CD8-positive, alpha-beta memory T cell (primary cell): Measurements from ENCODE around the gene PSMB7. TPM values are rescaled to one million over a fixed set of nuclear protein-coding genes. Genes with fewer than 3 reads are reported as not detected.
A peak's percentile ranks its signal among the peaks of the same experiment; 100 is the strongest.

Source experiments
- CTCF ChIA-PET: fragments of 350-600 bp; sonication (Branson Sonifier 250); formaldehyde crosslinking; loops from one replicate; lab custom pipeline; 2021; ENCODE audit warnings: antibody characterized with exemption; lab: Charles Lee
- POLR2A ChIA-PET: fragments of 350-600 bp; sonication (Branson Sonifier 250); formaldehyde crosslinking; loops from one replicate; lab custom pipeline; 2021; ENCODE audit warnings: antibody characterized with exemption; lab: Charles Lee
- DNase-seq, 5 donors: peaks; one replicate each; pipeline versions ENCODE4 v3.0.0 to v3.0.0-alpha.2; 2020 to 2022; ENCODE audit warnings: mixed read lengths in 1 of 5
- H3K27ac ChIP-seq: one replicate; pipeline ENCODE4 v1.7.0; 2013; ENCODE audit warnings: low read depth, mild to moderate bottlenecking, low read length, moderate library complexity
- H3K27me3 ChIP-seq: 2 replicates; pipeline ENCODE4 v1.7.0; 2013; ENCODE audit warnings: low read length, mild to moderate bottlenecking; ENCODE audit not compliant: insufficient read depth, poor library complexity, severe bottlenecking
- H3K36me3 ChIP-seq: 2 replicates; pipeline ENCODE4 v1.7.0; 2013; ENCODE audit warnings: mild to moderate bottlenecking, low read length, moderate library complexity; ENCODE audit not compliant: insufficient read depth
- H3K4me1 ChIP-seq: 2 replicates; pipeline ENCODE4 v1.7.0; 2013; ENCODE audit warnings: mild to moderate bottlenecking, low read length, moderate library complexity; ENCODE audit not compliant: insufficient read depth
- H3K4me3 ChIP-seq: 2 replicates; pipeline ENCODE4 v1.7.0; 2013; ENCODE audit warnings: mild to moderate bottlenecking, low read length
- H3K9me3 ChIP-seq: 2 replicates; pipeline ENCODE4 v1.7.0; 2013; ENCODE audit warnings: mild to moderate bottlenecking, low read length
- H3K27ac Mint-ChIP-seq, 8 donors: one replicate each; pipeline ENCODE4 v1.8.0; 2020 to 2021; ENCODE audit warnings: mixed read lengths in 8 of 8, mild to moderate bottlenecking in 6 of 8, inconsistent platforms in 3 of 8, moderate library complexity in 3 of 8
- H3K27me3 Mint-ChIP-seq, 2 donors: one replicate each; pipeline ENCODE4 v1.8.0; 2020 to 2021; ENCODE audit warnings: mixed read lengths in 2 of 2, mild to moderate bottlenecking in 1 of 2, moderate library complexity in 1 of 2
- H3K36me3 Mint-ChIP-seq, 3 donors: one replicate each; pipeline ENCODE4 v1.8.0; 2020 to 2021; ENCODE audit warnings: mixed read lengths in 3 of 3, inconsistent platforms in 1 of 3, mild to moderate bottlenecking in 1 of 3
- H3K4me1 Mint-ChIP-seq, 3 donors: one replicate each; pipeline ENCODE4 v1.8.0; 2020 to 2021; ENCODE audit warnings: mixed read lengths in 3 of 3, inconsistent platforms in 1 of 3, mild to moderate bottlenecking in 1 of 3
- H3K4me3 Mint-ChIP-seq, 7 donors: one replicate each; pipeline ENCODE4 v1.8.0; 2020 to 2021; ENCODE audit warnings: mixed read lengths in 7 of 7, mild to moderate bottlenecking in 6 of 7, moderate library complexity in 4 of 7, inconsistent platforms in 2 of 7
- H3K9me3 Mint-ChIP-seq, 5 donors: one replicate each; pipeline ENCODE4 v1.8.0; 2020 to 2022; ENCODE audit warnings: mixed read lengths in 5 of 5, mild to moderate bottlenecking in 3 of 5, moderate library complexity in 2 of 5, inconsistent platforms in 1 of 5
- polyA plus RNA-seq: library from polyadenylated mRNA; unstranded; fragments of 300-500 nt; fragmentation: Illumina TruSeq; gene quantifications from one replicate; pipeline ENCODE4 v1.2.3, GENCODE V29; 2021
- total RNA-seq, 2 experiments: library from RNA; stranded (reverse); gene quantifications; one replicate each; pipeline ENCODE4 v1.2.3, GENCODE V29; 2021

The PSMB7 gene
- total and polyA plus RNA-seq, 3 experiments from 2014 or later: 161 to 215 (median 215) TPM

GRCh38 chr9:124340219-124341069 is 74.8 kb downstream of the PSMB7 start:
- Histone ChIP-seq H3K27me3 (no peaks in the 10 kb centered on the region), H3K4me3 (no peak overlapping the region), H3K36me3 (no peaks in the 10 kb centered on the region), H3K4me1 (no peaks in the 10 kb centered on the region), H3K27ac (no peak overlapping the region), H3K9me3 (no peaks in the 10 kb centered on the region)
- POLR2A ChIA-PET: no interaction called here
- Mint-ChIP-seq H3K9me3 (peaks cover 0 to 2% (median 0%) of the 10 kb centered on the region in 5 donors), H3K4me3 (no peak overlapping the region), H3K27me3 (peaks cover 0 to 2% of the 10 kb centered on the region in 2 donors), H3K27ac (peak overlapping the region in 2 of 8 donors; percentile 27 to 69), H3K4me1 (no peaks in the 10 kb centered on the region), H3K36me3 (peaks cover 16 to 32% (median 21%) of the 10 kb centered on the region in 3 donors)
- CTCF ChIA-PET: no interaction called here
- DNase-seq: peak in 1 of 5 donors; percentile 12

- Mint-ChIP-seq H3K4me1 (no peaks in the 10 kb centered on the region), H3K27me3 (peaks cover 0 to 2% of the 10 kb centered on the region in 2 donors)
- CTCF ChIA-PET: no interaction called here
Observed at GRCh38 chr9:124339603-124340146, 75.6 kb downstream of the PSMB7 start.

GRCh38 chr9:124337562-124337961 is 77.7 kb downstream of the PSMB7 start:
- DNase-seq: no peak
- no peaks in the 10 kb centered on the region for H3K27me3 ChIP-seq
- peaks cover 0 to 2% (median 0%) of the 10 kb centered on the region in 5 donors for H3K9me3 Mint-ChIP-seq
- H3K4me3 Mint-ChIP-seq: no peak overlapping the region
- no peak overlapping the region for H3K4me3 ChIP-seq
- peaks cover 18 to 30% (median 21%) of the 10 kb centered on the region in 3 donors for H3K36me3 Mint-ChIP-seq
- no peaks in the 10 kb centered on the region for H3K4me1 Mint-ChIP-seq
- peak overlapping the region in 1 of 8 donors; percentile 44 for H3K27ac Mint-ChIP-seq
- CTCF ChIA-PET: no interaction called here
- H3K36me3 ChIP-seq: no peaks in the 10 kb centered on the region
- POLR2A ChIA-PET: no interaction called here
- H3K4me1 ChIP-seq: no peaks in the 10 kb centered on the region
- no peaks in the 10 kb centered on the region for H3K9me3 ChIP-seq
- H3K27ac ChIP-seq: no peak overlapping the region
- H3K27me3 Mint-ChIP-seq: peaks cover 0 to 2% of the 10 kb centered on the region in 2 donors

More at GRCh38 chr9:124339603-124340146, 75.6 kb downstream of the PSMB7 start:
- peak overlapping the region in 2 of 8 donors; percentile 27 to 46 for H3K27ac Mint-ChIP-seq
- H3K4me3 Mint-ChIP-seq: no peak overlapping the region
- no peak overlapping the region for H3K4me3 ChIP-seq
- H3K4me1 ChIP-seq: no peaks in the 10 kb centered on the region
- no peak overlapping the region for H3K27ac ChIP-seq
- POLR2A ChIA-PET: no interaction called here
- peaks cover 16 to 28% (median 21%) of the 10 kb centered on the region in 3 donors for H3K36me3 Mint-ChIP-seq
- peak in 1 of 5 donors; percentile 15 for DNase-seq
- no peaks in the 10 kb centered on the region for H3K9me3 ChIP-seq
- H3K27me3 ChIP-seq: no peaks in the 10 kb centered on the region
- H3K36me3 ChIP-seq: no peaks in the 10 kb centered on the region
- peaks cover 0 to 2% (median 0%) of the 10 kb centered on the region in 5 donors for H3K9me3 Mint-ChIP-seq

DNA sequence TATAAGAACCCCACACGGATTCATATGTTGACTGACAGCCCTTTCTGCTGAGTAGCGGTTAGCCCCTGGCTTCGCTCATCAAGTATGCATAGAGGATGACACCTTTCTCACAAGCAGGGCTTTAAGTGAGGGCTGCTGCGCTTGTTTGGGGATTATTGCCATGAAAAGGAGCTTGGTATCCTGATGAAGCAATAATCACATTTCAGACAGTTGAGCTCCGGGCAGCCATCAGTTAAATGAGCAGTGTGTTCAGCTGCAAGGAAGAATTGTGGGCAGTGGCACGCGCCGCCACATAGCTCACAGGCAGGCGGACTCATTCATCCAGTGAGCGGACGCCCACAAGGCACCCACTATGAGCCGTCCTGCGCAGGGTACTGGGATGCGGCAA is 79.9 kb downstream of the PSMB7 start:
- Mint-ChIP-seq H3K4me3 (no peak overlapping the region), H3K36me3 (peaks cover 18 to 33% (median 21%) of the 10 kb centered on the region in 3 donors), H3K27ac (peak overlapping the region in 1 of 8 donors; percentile 57), H3K4me1 (no peaks in the 10 kb centered on the region), H3K9me3 (peaks cover 0 to 2% (median 0%) of the 10 kb centered on the region in 5 donors), H3K27me3 (peaks cover 0 to 2% of the 10 kb centered on the region in 2 donors)
- POLR2A ChIA-PET: no interaction called here
- H3K36me3 ChIP-seq: no peaks in the 10 kb centered on the region
- no peaks in the 10 kb centered on the region for H3K9me3 ChIP-seq
- DNase-seq: no peak
- H3K27me3 ChIP-seq: no peaks in the 10 kb centered on the region
- no peaks in the 10 kb centered on the region for H3K4me1 ChIP-seq
- H3K4me3 ChIP-seq: no peak overlapping the region
- no peak overlapping the region for H3K27ac ChIP-seq
- CTCF ChIA-PET: no interaction called here

- peaks cover 18 to 34% (median 21%) of the 10 kb centered on the region in 3 donors for H3K36me3 Mint-ChIP-seq
- ChIA-PET CTCF (no interaction called here), POLR2A (no interaction called here)
- H3K9me3 Mint-ChIP-seq: peaks cover 0 to 2% (median 0%) of the 10 kb centered on the region in 5 donors
- H3K36me3 ChIP-seq: no peaks in the 10 kb centered on the region
- H3K27ac ChIP-seq: no peak overlapping the region
- no peaks in the 10 kb centered on the region for H3K4me1 Mint-ChIP-seq
- no peak for DNase-seq
- no peak overlapping the region for H3K4me3 Mint-ChIP-seq
- H3K27me3 Mint-ChIP-seq: peaks cover 0 to 2% of the 10 kb centered on the region in 2 donors
- no peaks in the 10 kb centered on the region for H3K9me3 ChIP-seq
- H3K27ac Mint-ChIP-seq: peak overlapping the region in 1 of 8 donors; percentile 57
- no peak overlapping the region for H3K4me3 ChIP-seq
- H3K27me3 ChIP-seq: no peaks in the 10 kb centered on the region
- no peaks in the 10 kb centered on the region for H3K4me1 ChIP-seq
Observed at GRCh38 chr9:124334568-124335319, 80.5 kb downstream of the PSMB7 start.

DNA sequence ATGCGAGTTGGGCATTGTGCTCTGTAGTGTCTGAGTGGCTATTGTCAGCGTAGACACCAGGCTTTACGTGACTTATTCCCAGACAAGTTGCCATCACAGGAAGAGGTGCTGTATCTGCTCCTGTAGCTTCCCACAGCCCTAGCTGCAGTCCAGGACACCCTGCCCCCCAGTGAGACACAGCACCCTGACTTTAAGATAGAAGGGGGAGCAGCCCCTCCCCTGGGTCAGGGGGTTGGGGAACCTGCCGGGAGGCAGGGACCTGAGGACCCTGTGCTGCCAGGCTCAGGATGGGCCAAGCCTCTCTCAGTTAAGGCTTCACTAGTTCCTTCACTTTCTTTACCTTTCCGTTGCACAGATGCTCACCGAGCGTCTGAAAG is 82.1 kb downstream of the PSMB7 start:
- H3K9me3 Mint-ChIP-seq: peaks cover 0 to 2% (median 0%) of the 10 kb centered on the region in 5 donors
- DNase-seq: no peak
- ChIA-PET CTCF (interaction anchor here (1.2 to 1.4 kb wide), 2 partner anchors 9 to 206 kb away, joined by 3 read pairs; no protein-coding TSS in a partner anchor), POLR2A (no interaction called here)
- peaks cover 15 to 37% (median 17%) of the 10 kb centered on the region in 3 donors for H3K36me3 Mint-ChIP-seq
- Histone ChIP-seq H3K27ac (no peak overlapping the region), H3K27me3 (no peaks in the 10 kb centered on the region), H3K9me3 (no peaks in the 10 kb centered on the region), H3K4me1 (no peaks in the 10 kb centered on the region), H3K36me3 (no peaks in the 10 kb centered on the region), H3K4me3 (no peak overlapping the region)
- H3K4me3 Mint-ChIP-seq: no peak overlapping the region
- no peak overlapping the region for H3K27ac Mint-ChIP-seq
- H3K4me1 Mint-ChIP-seq: no peaks in the 10 kb centered on the region
- no peaks in the 10 kb centered on the region for H3K27me3 Mint-ChIP-seq

- Mint-ChIP-seq H3K9me3 (peaks cover 0 to 2% (median 0%) of the 10 kb centered on the region in 5 donors), H3K4me1 (no peaks in the 10 kb centered on the region), H3K27ac (peak overlapping the region in 1 of 8 donors; percentile 40), H3K27me3 (no peaks in the 10 kb centered on the region), H3K4me3 (peak overlapping the region in 1 of 7 donors; percentile 54), H3K36me3 (peaks cover 11 to 37% (median 12%) of the 10 kb centered on the region in 3 donors)
- ChIA-PET POLR2A (no interaction called here), CTCF (interaction anchor here (1.2 to 1.4 kb wide), 2 partner anchors 8 to 206 kb away, joined by 3 read pairs; no protein-coding TSS in a partner anchor)
- H3K4me1 ChIP-seq: no peaks in the 10 kb centered on the region
- no peaks in the 10 kb centered on the region for H3K36me3 ChIP-seq
- H3K27ac ChIP-seq: no peak overlapping the region
- H3K9me3 ChIP-seq: no peaks in the 10 kb centered on the region
- no peaks in the 10 kb centered on the region for H3K27me3 ChIP-seq
- H3K4me3 ChIP-seq: no peak overlapping the region
- no peak for DNase-seq
Observed at GRCh38 chr9:124332361-124333202, 82.7 kb downstream of the PSMB7 start.
